SU-DHL-6 (cell line): ENCODE results near the gene PDXP.
"Not testable (repeated sequence)": the region's sequence is repeated elsewhere in the genome, so short reads cannot be mapped to it uniquely, and the experiment has no call there.

Experiments used
- EZH2phosphoT487 ChIP-seq: fragments of 200-600 bp; sonication (generic), shearing (Covaris generic); conservative IDR thresholded peaks from 2 replicates; pipeline ENCODE4 v1.6.1; 2018; ENCODE audit warnings: mild to moderate bottlenecking, antibody characterized with exemption, low read length, moderate library complexity, mixed read lengths
- TF ChIP-seq, protein P1 (sequence below): fragments of 200-600 bp; sonication (generic); IDR thresholded peaks from one replicate; pipeline ENCODE4 v1.5.1; 2017; ENCODE audit warnings: antibody characterized with exemption, mild to moderate bottlenecking, low read length, moderate library complexity; ENCODE audit not compliant: insufficient read depth, poor library complexity, severe bottlenecking

DNA sequence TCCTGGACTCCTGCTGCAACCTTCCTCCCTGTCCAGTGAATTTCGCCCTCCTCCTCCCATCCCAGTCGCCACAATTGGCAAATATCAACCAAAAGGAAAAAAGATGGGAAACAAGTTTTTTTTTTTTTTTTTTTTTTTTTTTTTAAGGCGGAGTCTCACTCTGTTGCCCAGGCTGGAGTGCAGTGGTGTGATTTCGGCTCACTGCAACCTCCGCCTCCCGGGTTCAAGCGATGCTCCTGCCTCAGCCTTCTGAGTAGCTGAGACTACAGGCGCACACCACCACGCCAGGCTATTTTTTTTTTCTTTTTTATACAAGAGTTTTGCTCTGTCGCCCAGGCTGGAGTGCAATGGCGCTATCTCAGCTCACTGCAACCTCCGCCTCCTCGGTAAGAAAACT, 37.7 kb downstream of the PDXP start:
- TF ChIP-seq, protein P1, sequence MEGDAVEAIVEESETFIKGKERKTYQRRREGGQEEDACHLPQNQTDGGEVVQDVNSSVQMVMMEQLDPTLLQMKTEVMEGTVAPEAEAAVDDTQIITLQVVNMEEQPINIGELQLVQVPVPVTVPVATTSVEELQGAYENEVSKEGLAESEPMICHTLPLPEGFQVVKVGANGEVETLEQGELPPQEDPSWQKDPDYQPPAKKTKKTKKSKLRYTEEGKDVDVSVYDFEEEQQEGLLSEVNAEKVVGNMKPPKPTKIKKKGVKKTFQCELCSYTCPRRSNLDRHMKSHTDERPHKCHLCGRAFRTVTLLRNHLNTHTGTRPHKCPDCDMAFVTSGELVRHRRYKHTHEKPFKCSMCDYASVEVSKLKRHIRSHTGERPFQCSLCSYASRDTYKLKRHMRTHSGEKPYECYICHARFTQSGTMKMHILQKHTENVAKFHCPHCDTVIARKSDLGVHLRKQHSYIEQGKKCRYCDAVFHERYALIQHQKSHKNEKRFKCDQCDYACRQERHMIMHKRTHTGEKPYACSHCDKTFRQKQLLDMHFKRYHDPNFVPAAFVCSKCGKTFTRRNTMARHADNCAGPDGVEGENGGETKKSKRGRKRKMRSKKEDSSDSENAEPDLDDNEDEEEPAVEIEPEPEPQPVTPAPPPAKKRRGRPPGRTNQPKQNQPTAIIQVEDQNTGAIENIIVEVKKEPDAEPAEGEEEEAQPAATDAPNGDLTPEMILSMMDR: not testable (repeated sequence)
- TF ChIP-seq EZH2phosphoT487: not testable (repeated sequence)
